Measurements from ENCODE around the gene GARIN3. TPM values are rescaled to one million over a fixed set of nuclear protein-coding genes. Genes with fewer than 3 reads are reported as not detected.

The GARIN3 gene
- total and polyA plus RNA-seq, 7 donors = not detected

Other genes with a start within 250 kb of the GARIN3 start
- 1 to 10 TPM in 1 of 4 donors, under 1 TPM in 1, not detected in 2; 0.66 to 1.1 TPM for gene TIMD4, start 203.0 kb downstream of the GARIN3 start, total RNA-seq
- 1 to 10 TPM in 1 of 3 donors, not detected in 2; 7.3 TPM for gene TIMD4, start 203.0 kb downstream of the GARIN3 start, polyA plus RNA-seq
- gene HAVCR1, start 107.1 kb downstream of the GARIN3 start, total RNA-seq = not detected
- gene HAVCR1, start 107.1 kb downstream of the GARIN3 start, polyA plus RNA-seq = 1 to 10 TPM in 1 of 3 donors, not detected in 2; 1.5 TPM
- gene HAVCR2, start 57.2 kb downstream of the GARIN3 start, total RNA-seq = 10 to 100 TPM in 1 of 4 donors, 1 to 10 TPM in 3; 3.9 to 21.7 (median 5.4) TPM
- 1 to 10 TPM; 3.6 to 9.2 (median 6.4) TPM for gene HAVCR2, start 57.2 kb downstream of the GARIN3 start, polyA plus RNA-seq
- gene MED7, start 23.4 kb downstream of the GARIN3 start, total RNA-seq = 10 to 100 TPM in 3 of 4 donors, 1 to 10 TPM in 1; 9.7 to 15.1 (median 10.6) TPM
- gene MED7, start 23.4 kb downstream of the GARIN3 start, polyA plus RNA-seq = 10 to 100 TPM; 14.9 to 19.2 (median 17.4) TPM
- gene ITK, start 14.6 kb upstream of the GARIN3 start, total RNA-seq = 1 to 10 TPM; 1.1 to 6.6 (median 1.7) TPM
- gene ITK, start 14.6 kb upstream of the GARIN3 start, polyA plus RNA-seq = 10 to 100 TPM in 1 of 3 donors, under 1 TPM in 2; 0.60 to 15.1 (median 0.92) TPM
- 10 to 100 TPM; 13.8 to 37.8 (median 29.3) TPM for gene CYFIP2, start 99.9 kb upstream of the GARIN3 start, total RNA-seq
- 10 to 100 TPM in 1 of 3 donors, 1 to 10 TPM in 2; 4.8 to 38.1 (median 8.1) TPM for gene CYFIP2, start 99.9 kb upstream of the GARIN3 start, polyA plus RNA-seq